Thyroid gland (tissue), 4 donors: ENCODE measurements around the gene TMEM121B.

ENCODE experiments used
- CTCF ChIP-seq, 6 experiments: fragments of 200-600 bp in 3 of 6; fragments of 450-650 bp in 3 of 6; sonication (generic) in 3 of 6; IDR thresholded peaks; one replicate each; pipeline ENCODE4 v1.5.1; 2016 to 2019; ENCODE audit warnings: antibody characterized with exemption in 6 of 6, mild to moderate bottlenecking in 2 of 6, inconsistent platforms in 1 of 6, moderate library complexity in 1 of 6
- POLR2A ChIP-seq, 2 donors: fragments of 450-650 bp; IDR thresholded peaks; one replicate each; pipeline ENCODE4 v1.6.1; 2017; ENCODE audit warnings: antibody characterized with exemption in 2 of 2, mild to moderate bottlenecking in 2 of 2, moderate library complexity in 1 of 2

GRCh38 chr22:17140826-17141766, 19.9 kb upstream of the TMEM121B start:
- TF ChIP-seq CTCF (IDR thresholded peaks at IDR 0.05): no peak
- TF ChIP-seq POLR2A (IDR thresholded peaks at IDR 0.05): no peak
